GM18511 (cell line): ENCODE measurements around the gene LMNB1.
"Not testable (repeated sequence)": the region's sequence is repeated elsewhere in the genome, so short reads cannot be mapped to it uniquely, and the experiment has no call there.

Experiments
- ATAC-seq: cut with Tn5 transposase; IDR thresholded peaks from one replicate; pipeline ENCODE4 v1.9.1; 2021; ENCODE audit warnings: mild to moderate bottlenecking, moderate library complexity; ENCODE audit not compliant: unreplicated experiment

The LMNB1 gene

DNA sequence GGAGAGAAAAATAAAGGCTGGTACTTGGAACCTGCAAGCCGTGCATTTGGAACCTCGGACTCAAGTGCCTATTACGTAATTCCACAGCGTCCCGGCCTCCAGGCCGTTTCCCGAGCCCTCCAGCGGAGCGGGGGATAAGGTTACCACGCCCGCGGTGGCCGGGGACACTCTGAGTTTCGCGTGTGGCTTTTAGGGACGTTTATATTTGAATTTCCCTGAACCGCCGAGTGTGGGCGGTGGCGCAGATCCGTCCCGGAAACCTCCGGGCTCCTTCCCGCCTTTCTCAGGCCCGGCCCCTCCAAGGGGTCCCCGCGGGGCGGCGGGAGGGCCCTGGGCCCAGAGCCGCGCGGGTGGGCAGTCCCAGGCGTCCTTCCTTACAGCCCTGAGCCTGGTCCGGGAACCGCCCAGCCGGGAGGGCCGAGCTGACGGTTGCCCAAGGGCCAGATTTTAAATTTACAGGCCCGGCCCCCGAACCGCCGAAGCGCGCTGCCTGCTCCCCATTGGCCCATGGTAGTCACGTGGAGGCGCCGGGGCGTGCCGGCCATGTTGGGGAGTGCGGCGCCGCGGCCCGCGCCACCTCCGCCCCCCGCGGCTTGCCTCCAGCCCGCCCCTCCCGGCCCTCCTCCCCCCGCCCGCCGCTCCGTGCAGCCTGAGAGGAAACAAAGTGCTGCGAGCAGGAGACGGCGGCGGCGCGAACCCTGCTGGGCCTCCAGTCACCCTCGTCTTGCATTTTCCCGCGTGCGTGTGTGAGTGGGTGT lies at the start of gene LMNB1:
Gene LMNB1 (plus strand): TSS at position 638 of the 758 bp plus-strand sequence. CDS start 373 bp downstream, outside the sequence.
- ATAC-seq = peak; percentile 68

DNA sequence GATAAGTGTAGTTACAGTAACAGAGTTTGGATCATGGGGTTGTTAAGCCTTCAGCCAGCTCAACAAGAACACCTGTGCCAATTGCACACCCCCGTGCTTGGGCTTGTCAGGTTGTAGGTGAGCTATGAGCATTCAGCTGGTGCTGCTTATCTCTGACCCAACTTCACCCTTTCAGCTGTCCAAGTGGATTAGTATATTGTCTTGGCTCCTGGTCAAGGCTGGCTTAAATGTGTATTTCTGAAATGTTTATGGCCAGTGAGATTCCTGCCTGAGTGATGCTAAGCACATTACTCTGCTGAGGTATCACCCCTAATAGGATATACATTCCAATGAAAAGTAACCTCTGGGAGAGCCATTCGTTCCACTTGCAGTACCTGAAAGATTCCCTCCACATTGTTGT lies 44.2 kb upstream of the LMNB1 start:
- ATAC-seq = no peak

GRCh38 chr5:126734573-126734972 lies 42.4 kb upstream of the LMNB1 start:
- not testable (repeated sequence) for ATAC-seq

DNA sequence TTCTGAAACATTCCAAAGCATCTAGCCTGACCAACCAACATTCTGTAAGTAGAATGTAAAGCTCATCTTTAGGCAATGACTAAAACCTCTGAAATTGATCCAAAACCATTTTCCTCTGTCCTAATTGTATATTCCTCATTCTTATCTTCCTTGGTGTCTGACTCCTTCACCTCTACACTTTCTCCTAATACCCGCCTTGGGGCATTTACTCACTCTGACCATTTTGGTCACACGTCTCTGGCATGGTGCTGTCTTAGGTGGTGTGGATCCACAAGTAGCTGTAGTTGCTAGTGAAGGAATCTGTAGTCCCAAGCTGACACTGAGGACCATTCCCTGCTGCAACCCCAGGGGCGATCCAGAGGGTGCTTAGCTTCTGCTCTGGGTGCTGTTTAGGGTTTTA lies 40.8 kb upstream of the LMNB1 start:
- no peak for ATAC-seq

DNA sequence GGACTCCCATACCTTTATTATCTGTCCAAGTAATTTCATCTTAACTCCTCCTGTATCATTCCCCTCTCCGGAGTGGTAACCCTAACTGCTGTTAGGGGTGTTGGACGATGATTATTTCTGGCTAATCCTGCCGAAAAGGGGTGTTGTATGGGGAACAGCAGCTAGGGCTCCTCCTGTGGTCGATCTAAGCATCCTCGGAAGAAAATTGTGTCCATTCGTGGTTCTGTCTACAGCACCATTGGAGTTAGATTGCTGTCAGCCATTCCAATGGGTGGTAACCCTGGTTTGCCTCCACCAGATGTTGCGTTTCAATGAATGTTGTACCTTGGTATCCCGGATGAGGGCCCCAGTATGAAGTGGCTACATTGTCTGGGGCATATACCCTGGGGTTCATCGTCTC lies 35.6 kb upstream of the LMNB1 start:
- ATAC-seq = no peak

DNA sequence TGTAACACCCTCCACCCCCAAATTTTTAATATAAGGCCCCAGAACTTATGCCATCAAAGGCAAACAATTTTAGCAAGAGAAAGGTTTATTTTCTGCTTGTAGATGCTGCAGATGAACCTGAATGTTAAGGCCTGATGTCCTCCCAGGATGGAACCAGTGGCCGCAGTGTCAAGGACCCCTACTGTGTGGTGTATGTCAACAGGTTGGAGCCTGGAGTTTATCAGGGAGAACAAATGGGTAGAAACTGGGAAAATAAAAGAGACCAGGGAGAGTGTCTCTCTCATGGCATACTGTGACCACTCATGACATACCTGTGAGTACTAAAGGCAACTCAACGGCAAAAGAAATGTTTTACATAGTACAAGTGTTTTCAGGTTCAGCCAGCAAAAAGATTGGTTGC lies 34.5 kb upstream of the LMNB1 start:
- ATAC-seq = no peak

- ATAC-seq = no peak
These were observed 32.1 kb upstream of the LMNB1 start for GRCh38 chr5:126744836-126745235.

DNA sequence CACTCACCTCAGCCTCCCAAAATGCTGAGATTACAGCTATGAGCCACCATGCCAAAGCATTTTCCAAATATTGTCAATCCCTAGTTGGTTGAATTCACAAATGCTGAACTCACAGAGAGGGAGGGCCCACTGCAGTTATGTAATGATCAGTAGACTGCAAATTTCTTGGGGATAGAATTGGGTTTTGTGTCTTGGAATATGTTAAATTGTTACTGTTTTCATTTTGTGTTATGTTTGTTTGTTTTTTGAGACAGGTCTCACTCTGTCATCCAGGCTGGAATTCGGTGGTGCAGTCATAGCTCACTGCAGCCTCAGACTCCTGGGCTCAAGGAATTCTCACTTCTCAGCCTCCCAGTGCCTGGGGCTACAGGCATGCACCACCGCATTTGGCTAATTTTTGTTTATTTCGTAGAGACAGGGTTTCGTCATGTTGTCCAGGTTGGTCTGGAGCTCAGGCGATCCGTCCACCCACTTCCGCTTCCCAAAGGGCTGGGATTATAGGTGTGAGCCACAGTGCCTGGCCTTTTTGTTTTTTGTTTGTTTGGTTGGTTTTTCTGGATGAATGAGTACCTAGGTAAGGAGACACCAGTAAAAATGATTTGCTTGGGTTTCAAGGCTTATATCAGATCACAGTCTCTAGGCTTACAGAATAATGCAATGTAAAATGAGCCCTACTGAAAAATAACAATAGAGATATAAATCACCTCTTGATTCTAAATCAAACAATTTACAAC lies 31.5 kb upstream of the LMNB1 start:
- ATAC-seq = no peak

DNA sequence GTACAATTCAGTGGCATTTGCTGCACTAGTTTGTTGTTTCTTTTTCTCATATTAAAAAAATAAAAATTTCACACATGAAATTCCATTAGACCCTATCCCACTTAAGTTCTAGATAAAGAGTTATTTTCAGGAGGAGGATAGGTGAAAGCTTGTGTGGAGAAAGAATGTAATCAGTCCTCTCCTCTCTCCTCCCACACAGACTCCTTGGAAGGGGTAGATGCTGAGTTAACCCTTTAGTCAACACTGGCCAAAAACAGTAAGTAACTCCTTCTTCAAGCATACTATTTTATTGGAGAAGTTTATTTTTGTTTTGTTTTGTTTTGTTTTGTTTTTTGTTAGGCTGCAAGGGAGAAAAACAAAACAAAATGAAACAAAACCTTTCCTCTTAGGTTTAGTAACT lies 30.6 kb upstream of the LMNB1 start:
- ATAC-seq = no peak

GRCh38 chr5:126752081-126752785 lies 24.7 kb upstream of the LMNB1 start:
- ATAC-seq = no peak

GRCh38 chr5:126753227-126753626 lies 23.7 kb upstream of the LMNB1 start:
- no peak for ATAC-seq

- no peak for ATAC-seq
These were observed 22.3 kb upstream of the LMNB1 start for GRCh38 chr5:126754609-126755008.

DNA sequence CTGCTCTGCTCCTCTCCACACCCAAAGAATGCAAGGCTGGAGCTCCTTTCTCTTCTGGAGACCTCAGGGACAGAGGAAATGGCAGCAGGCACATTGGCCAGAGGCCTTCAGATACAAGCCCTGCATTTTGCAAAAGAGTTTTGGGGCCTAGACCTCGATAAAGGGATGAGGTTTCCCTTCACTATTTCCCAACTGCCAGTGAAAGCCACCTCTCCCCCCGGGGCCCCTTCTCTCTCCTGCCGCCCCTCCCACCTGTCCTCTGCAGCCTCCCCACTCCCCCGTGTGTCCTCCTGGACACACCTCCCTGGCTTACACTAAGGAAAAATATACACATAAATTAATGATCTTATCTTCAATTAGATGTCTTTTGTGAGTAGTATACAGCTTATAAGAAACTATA lies 21.3 kb upstream of the LMNB1 start:
- no peak for ATAC-seq

DNA sequence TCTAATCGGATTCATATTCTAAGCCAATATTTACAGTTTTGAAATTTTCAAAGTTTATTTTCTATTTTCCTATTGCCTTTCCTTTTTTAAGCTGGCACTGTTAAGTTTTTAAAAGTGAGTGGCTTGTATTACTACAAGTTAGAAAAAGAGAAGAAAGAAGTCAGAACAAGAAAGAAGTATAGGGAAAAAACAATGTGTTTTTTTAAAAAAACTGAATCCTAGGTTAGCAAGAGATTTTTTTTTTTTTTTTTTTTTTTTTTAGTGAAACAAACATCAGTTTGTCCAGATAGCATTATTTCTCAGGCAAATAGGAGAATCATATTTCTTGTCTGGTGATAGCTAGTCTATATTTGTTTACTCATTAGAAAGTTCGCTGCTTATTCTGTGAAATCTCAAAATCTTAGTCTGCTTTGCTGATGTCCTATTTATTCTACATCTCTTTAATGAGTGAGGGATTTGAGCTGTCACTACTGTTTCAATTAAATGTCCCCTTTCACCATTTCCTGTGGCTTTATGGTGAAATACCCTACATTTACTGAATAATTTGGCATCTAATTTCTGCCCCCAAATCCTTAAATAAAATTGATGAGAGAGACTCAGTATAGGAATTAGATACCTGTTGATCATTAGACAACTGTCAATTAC lies 19.1 kb upstream of the LMNB1 start:
- ATAC-seq = no peak

DNA sequence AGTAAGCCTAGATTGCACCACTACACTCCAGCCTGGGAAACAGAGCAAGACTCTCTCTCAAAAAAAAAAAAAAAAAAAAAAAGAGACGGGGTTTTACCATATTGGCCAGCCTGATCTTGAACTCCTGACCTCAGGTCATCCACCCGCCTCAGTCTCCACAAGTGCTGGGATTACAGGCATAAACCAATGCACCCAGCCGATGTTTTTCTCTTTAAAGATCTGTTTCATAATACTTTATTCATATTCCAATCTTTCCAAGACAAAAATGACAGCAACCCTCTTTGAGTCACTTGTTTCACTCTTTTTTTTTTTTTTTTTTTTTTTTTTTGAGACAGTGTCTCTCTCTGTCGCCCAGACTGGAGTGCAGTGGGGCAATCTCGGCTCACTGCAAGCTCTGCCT lies 13.6 kb upstream of the LMNB1 start:
- no peak for ATAC-seq

DNA sequence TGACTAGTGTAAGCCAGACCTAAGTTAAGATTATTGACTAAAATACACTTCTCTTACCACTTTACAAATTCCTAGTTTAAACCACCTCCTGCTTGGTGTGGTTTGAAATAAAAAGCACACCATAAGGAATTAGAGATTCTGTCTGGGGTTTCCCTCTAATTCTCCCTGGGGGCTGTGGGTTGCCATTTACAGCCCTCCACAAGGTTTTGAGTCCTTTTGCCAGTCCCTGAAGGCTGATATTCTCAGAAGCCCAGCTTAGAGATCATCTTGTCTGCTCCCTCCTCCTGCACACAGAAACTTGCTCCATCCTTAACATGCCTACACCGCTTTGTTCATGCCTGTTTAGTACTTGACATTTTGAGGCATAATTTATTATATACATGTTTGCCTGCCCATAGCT lies 7.2 kb upstream of the LMNB1 start:
- ATAC-seq = peak; percentile 19

DNA sequence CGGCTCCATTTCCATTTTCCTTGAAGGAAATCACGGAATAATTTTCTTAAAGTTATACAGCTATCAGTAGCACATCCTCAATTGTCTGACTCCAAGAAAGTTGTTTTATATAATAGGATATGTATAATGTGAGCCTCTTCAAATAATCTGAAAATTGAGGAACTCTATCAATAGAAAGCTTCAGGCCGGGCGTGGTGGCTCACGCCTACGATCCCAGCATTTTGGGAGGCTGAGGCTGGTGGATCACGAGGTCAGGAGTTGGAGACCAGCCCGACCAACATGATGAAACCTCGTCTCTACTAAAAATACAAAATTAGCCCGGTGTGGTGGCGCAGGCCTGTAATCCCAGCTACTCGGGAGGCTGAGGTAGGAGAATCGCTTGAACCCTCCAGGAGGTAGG lies 3.4 kb upstream of the LMNB1 start:
- not testable (repeated sequence) for ATAC-seq

DNA sequence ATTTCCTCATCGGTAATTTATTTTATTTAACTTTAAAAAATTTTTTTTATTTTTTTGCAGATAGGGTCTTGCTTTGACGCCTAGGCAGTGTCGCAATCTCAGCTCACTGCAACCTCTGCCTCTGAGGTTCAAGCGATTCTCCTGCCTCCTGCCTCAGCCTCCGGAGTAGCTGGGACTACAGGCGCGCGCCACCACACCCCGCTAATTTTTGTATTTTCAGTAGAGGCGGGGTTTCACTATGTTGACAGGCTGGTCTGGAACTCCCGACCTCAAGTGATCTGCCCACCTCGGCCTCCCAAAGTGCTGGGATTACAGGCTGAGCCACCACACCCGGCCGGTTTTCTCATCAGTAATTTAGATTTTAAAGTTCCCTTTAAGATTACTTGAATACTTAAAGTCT lies 2.3 kb upstream of the LMNB1 start:
- not testable (repeated sequence) for ATAC-seq

DNA sequence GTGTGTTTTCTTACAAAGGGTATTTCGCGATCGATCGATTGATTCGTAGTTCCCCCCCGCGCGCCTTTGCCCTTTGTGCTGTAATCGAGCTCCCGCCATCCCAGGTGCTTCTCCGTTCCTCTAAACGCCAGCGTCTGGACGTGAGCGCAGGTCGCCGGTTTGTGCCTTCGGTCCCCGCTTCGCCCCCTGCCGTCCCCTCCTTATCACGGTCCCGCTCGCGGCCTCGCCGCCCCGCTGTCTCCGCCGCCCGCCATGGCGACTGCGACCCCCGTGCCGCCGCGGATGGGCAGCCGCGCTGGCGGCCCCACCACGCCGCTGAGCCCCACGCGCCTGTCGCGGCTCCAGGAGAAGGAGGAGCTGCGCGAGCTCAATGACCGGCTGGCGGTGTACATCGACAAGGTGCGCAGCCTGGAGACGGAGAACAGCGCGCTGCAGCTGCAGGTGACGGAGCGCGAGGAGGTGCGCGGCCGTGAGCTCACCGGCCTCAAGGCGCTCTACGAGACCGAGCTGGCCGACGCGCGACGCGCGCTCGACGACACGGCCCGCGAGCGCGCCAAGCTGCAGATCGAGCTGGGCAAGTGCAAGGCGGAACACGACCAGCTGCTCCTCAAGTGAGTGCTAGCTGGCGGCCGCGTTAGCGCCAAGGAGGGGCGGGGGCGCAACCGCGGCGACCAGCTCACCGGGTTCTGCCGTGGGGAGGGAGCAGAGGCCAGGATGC lies 480 bp downstream of the LMNB1 start:
- ATAC-seq = peak; percentile 20

- ATAC-seq = peak; percentile 66
These were observed 1.2 kb downstream of the LMNB1 start for GRCh38 chr5:126777975-126778674.
